ENCODE results near the gene SHISAL2A. TPM values are rescaled to one million over a fixed set of nuclear protein-coding genes. Genes with fewer than 3 reads are reported as not detected.

The SHISAL2A gene
- total RNA-seq, 1 donor from 2014 or later: not detected

- H3K4me3 ChIP-seq (ENCODE audit: low read depth, low read length): no peak overlapping the region
- TF ChIP-seq CTCF (IDR thresholded peaks at IDR 0.05; ENCODE audit: insufficient read depth, low read length, poor library complexity, severe bottlenecking): no peak
- H3K36me3 ChIP-seq (ENCODE audit: control insufficient read depth, insufficient read depth, low read length): no peaks in the 10 kb centered on the region
- H3K27me3 ChIP-seq (ENCODE audit: control insufficient read depth, insufficient read depth, low read length): peaks cover 14% of the 10 kb centered on the region
- no peak for DNase-seq (ENCODE audit: low read depth)
These were observed 4.2 kb upstream of the SHISAL2A start for GRCh38 chr1:52628614-52629324.

GRCh38 chr1:52629325-52629643 is 3.7 kb upstream of the SHISAL2A start:
- peaks cover 14% of the 10 kb centered on the region for H3K27me3 ChIP-seq (ENCODE audit: control insufficient read depth, insufficient read depth, low read length)
- no peak for TF ChIP-seq CTCF (IDR thresholded peaks at IDR 0.05; ENCODE audit: insufficient read depth, low read length, poor library complexity, severe bottlenecking)
- no peak for DNase-seq (ENCODE audit: low read depth)
- H3K36me3 ChIP-seq (ENCODE audit: control insufficient read depth, insufficient read depth, low read length): no peaks in the 10 kb centered on the region
- H3K4me3 ChIP-seq (ENCODE audit: low read depth, low read length): no peak overlapping the region

GRCh38 chr1:52629667-52630066 is 3.3 kb upstream of the SHISAL2A start:
- no peak overlapping the region for H3K4me3 ChIP-seq (ENCODE audit: low read depth, low read length)
- TF ChIP-seq CTCF (IDR thresholded peaks at IDR 0.05; ENCODE audit: insufficient read depth, low read length, poor library complexity, severe bottlenecking): no peak
- no peaks in the 10 kb centered on the region for H3K36me3 ChIP-seq (ENCODE audit: control insufficient read depth, insufficient read depth, low read length)
- peaks cover 14% of the 10 kb centered on the region for H3K27me3 ChIP-seq (ENCODE audit: control insufficient read depth, insufficient read depth, low read length)
- no peak for DNase-seq (ENCODE audit: low read depth)

- no peak overlapping the region for H3K4me3 ChIP-seq (ENCODE audit: low read depth, low read length)
- no peak for TF ChIP-seq CTCF (IDR thresholded peaks at IDR 0.05; ENCODE audit: insufficient read depth, low read length, poor library complexity, severe bottlenecking)
- no peak for DNase-seq (ENCODE audit: low read depth)
- H3K36me3 ChIP-seq (ENCODE audit: control insufficient read depth, insufficient read depth, low read length): no peaks in the 10 kb centered on the region
- peaks cover 14% of the 10 kb centered on the region for H3K27me3 ChIP-seq (ENCODE audit: control insufficient read depth, insufficient read depth, low read length)
These were observed 1.1 kb upstream of the SHISAL2A start for GRCh38 chr1:52631759-52632331.

- no peak for TF ChIP-seq CTCF (IDR thresholded peaks at IDR 0.05; ENCODE audit: insufficient read depth, low read length, poor library complexity, severe bottlenecking)
- Histone ChIP-seq H3K4me3 (ENCODE audit: low read depth, low read length) (peak overlapping the region; percentile 27), H3K27me3 (ENCODE audit: control insufficient read depth, insufficient read depth, low read length) (peaks cover 14% of the 10 kb centered on the region), H3K36me3 (ENCODE audit: control insufficient read depth, insufficient read depth, low read length) (no peaks in the 10 kb centered on the region)
- DNase-seq (ENCODE audit: low read depth): no peak
These were observed 355 bp downstream of the SHISAL2A start for GRCh38 chr1:52633291-52633754.

- peaks cover 14% of the 10 kb centered on the region for H3K27me3 ChIP-seq (ENCODE audit: control insufficient read depth, insufficient read depth, low read length)
- no peak for DNase-seq (ENCODE audit: low read depth)
These were observed 1.1 kb downstream of the SHISAL2A start for GRCh38 chr1:52634111-52634510.

More at GRCh38 chr1:52634111-52634510, 1.1 kb downstream of the SHISAL2A start:
- Histone ChIP-seq H3K4me3 (ENCODE audit: low read depth, low read length) (no peak overlapping the region), H3K36me3 (ENCODE audit: control insufficient read depth, insufficient read depth, low read length) (no peaks in the 10 kb centered on the region)
- TF ChIP-seq CTCF (IDR thresholded peaks at IDR 0.05; ENCODE audit: insufficient read depth, low read length, poor library complexity, severe bottlenecking): no peak

All from kidney epithelial cell (primary cell).